Measurements from ENCODE around the gene DAGLA. TPM values are rescaled to one million over a fixed set of nuclear protein-coding genes. Genes with fewer than 3 reads are reported as not detected.

Gene DAGLA
- total RNA-seq, 1 experiment from 2014 or later = 10.1 TPM

- DNase-seq = no peak
- H3K4me2 ChIP-seq = no peak overlapping the region
- ChIA-PET POLR2A (ENCODE audit: unreplicated experiment) (no interaction called here), CTCF (no interaction called here)
- H3K36me3 ChIP-seq (ENCODE audit: low read depth) = no peaks in the 10 kb centered on the region
- intact Hi-C loops (cut with micrococcal nuclease; ENCODE audit: unreplicated experiment) = loop anchor here (5.0 kb wide), 1 partner anchor 247 kb away; no protein-coding TSS in a partner anchor
- H3K9me2 ChIP-seq (ENCODE audit: insufficient read depth) = no peaks in the 10 kb centered on the region
- H3F3A ChIP-seq (ENCODE audit: insufficient read depth, low read depth) = peaks cover 13% of the 10 kb centered on the region
- H3K27ac ChIP-seq = no peak overlapping the region
- no peaks in the 10 kb centered on the region for H3K9me3 ChIP-seq (ENCODE audit: insufficient read depth, low read depth)
- no peak overlapping the region for H3K4me3 ChIP-seq
- peaks cover 23% of the 10 kb centered on the region for H3K4me1 ChIP-seq (replicated peaks; ENCODE audit: insufficient read depth)
- no peaks in the 10 kb centered on the region for H4K20me1 ChIP-seq (ENCODE audit: insufficient read depth)
- no peaks in the 10 kb centered on the region for H3K27me3 ChIP-seq (ENCODE audit: insufficient read depth, low read depth)
- BruUV-seq (replicated peaks) = no TSS peak
- H2AFZ ChIP-seq = no peak overlapping the region
- TF ChIP-seq CTCF (conservative IDR thresholded peaks at IDR 0.05) (no peak), EZH2 (IDR thresholded peaks at IDR 0.05; ENCODE audit: low read depth) (no peak)
- H3K79me2 ChIP-seq (ENCODE audit: low read depth) = no peaks in the 10 kb centered on the region
Measured at GRCh38 chr11:61734767-61735166, 54.6 kb downstream of the DAGLA start.

GRCh38 chr11:61735391-61735790, 55.2 kb downstream of the DAGLA start:
- Histone ChIP-seq H3K27ac (no peak overlapping the region), H3K9me2 (ENCODE audit: insufficient read depth) (no peaks in the 10 kb centered on the region), H2AFZ (no peak overlapping the region), H3K4me1 (replicated peaks; ENCODE audit: insufficient read depth) (peaks cover 22% of the 10 kb centered on the region), H3F3A (ENCODE audit: insufficient read depth, low read depth) (peaks cover 9% of the 10 kb centered on the region; the same call in 1 of the 2 replicates), H3K4me2 (no peak overlapping the region), H4K20me1 (ENCODE audit: insufficient read depth) (no peaks in the 10 kb centered on the region), H3K36me3 (ENCODE audit: low read depth) (no peaks in the 10 kb centered on the region), H3K79me2 (ENCODE audit: low read depth) (no peaks in the 10 kb centered on the region), H3K4me3 (no peak overlapping the region), H3K27me3 (ENCODE audit: insufficient read depth, low read depth) (no peaks in the 10 kb centered on the region), H3K9me3 (ENCODE audit: insufficient read depth, low read depth) (no peaks in the 10 kb centered on the region)
- TF ChIP-seq EZH2 (IDR thresholded peaks at IDR 0.05; ENCODE audit: low read depth) (no peak), CTCF (conservative IDR thresholded peaks at IDR 0.05) (no peak)
- ChIA-PET CTCF (no interaction called here), POLR2A (ENCODE audit: unreplicated experiment) (no interaction called here)
- BruUV-seq (replicated peaks) = no TSS peak
- DNase-seq = no peak
- intact Hi-C loops (cut with micrococcal nuclease; ENCODE audit: unreplicated experiment) = no loop called here

- Histone ChIP-seq H3K4me1 (replicated peaks; ENCODE audit: insufficient read depth) (peaks cover 13% of the 10 kb centered on the region), H3K4me3 (no peak overlapping the region), H3K79me2 (ENCODE audit: low read depth) (no peaks in the 10 kb centered on the region), H3K27ac (no peak overlapping the region), H4K20me1 (ENCODE audit: insufficient read depth) (no peaks in the 10 kb centered on the region), H3F3A (ENCODE audit: insufficient read depth, low read depth) (peaks cover under 1% of the 10 kb centered on the region; the same call in 1 of the 2 replicates), H3K36me3 (ENCODE audit: low read depth) (no peaks in the 10 kb centered on the region), H3K9me3 (ENCODE audit: insufficient read depth, low read depth) (no peaks in the 10 kb centered on the region), H3K27me3 (ENCODE audit: insufficient read depth, low read depth) (no peaks in the 10 kb centered on the region), H3K4me2 (no peak overlapping the region), H2AFZ (no peak overlapping the region), H3K9me2 (ENCODE audit: insufficient read depth) (no peaks in the 10 kb centered on the region)
- TF ChIP-seq CTCF (conservative IDR thresholded peaks at IDR 0.05) (no peak), EZH2 (IDR thresholded peaks at IDR 0.05; ENCODE audit: low read depth) (no peak)
- no peak for DNase-seq
- POLR2A ChIA-PET (ENCODE audit: unreplicated experiment) = interaction anchor here (0.6 kb wide), 1 partner anchor 141 kb away, joined by 3 read pairs; no protein-coding TSS in a partner anchor
- intact Hi-C loops (cut with micrococcal nuclease; ENCODE audit: unreplicated experiment) = no loop called here
- CTCF ChIA-PET = no interaction called here
- no TSS peak for BruUV-seq (replicated peaks)
Measured at GRCh38 chr11:61736310-61736709, 56.1 kb downstream of the DAGLA start.

Measured in PC-9 (cell line).